ENCODE results near the gene ETV1.

The ETV1 gene

GRCh38 chr7:13874783-13875182 is 114.7 kb downstream of the ETV1 start:
- no peak for DNase-seq

- DNase-seq: no peak
Observed at GRCh38 chr7:13872709-13873108, 116.8 kb downstream of the ETV1 start.

DNA sequence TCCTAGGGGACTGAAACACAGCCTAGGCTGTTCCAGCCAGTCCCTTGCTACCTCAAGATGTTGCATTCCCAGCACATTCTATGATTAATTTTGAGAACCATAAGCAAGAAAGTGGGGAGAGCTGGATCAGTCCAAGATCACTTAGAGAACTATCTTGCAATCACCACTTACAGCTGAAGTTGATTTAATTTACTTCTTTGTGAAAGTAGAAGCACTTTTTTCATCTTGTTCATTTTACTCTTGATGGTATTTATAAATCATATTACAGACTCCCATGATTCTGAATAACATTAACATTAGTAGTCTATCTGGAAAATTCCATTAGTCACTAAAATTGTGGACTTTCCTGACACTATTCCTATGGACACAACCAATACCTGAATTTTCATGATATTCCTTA is 118.5 kb downstream of the ETV1 start:
- DNase-seq: no peak

- DNase-seq: no peak
Observed at GRCh38 chr7:13860734-13861133, 128.7 kb downstream of the ETV1 start.

DNA sequence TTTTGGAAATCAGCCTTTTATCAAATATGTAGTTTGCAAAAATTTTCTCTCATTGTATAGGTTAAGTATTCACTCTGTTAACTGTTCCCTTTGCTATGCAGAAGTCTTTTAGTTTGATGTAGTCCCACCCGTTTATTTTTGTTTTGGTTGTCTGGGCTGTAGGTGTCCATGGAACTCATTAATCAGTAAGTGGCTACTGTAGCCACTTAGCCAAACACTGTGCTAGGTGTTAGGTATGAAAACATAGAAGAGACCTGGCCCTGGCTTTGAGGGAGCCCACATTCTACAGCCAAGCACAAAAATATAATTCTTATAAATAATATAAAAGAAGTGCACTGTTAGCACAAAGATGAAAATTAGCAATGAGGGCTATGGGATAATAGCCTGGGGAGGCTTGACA is 133.5 kb downstream of the ETV1 start:
- no peak for DNase-seq

DNA sequence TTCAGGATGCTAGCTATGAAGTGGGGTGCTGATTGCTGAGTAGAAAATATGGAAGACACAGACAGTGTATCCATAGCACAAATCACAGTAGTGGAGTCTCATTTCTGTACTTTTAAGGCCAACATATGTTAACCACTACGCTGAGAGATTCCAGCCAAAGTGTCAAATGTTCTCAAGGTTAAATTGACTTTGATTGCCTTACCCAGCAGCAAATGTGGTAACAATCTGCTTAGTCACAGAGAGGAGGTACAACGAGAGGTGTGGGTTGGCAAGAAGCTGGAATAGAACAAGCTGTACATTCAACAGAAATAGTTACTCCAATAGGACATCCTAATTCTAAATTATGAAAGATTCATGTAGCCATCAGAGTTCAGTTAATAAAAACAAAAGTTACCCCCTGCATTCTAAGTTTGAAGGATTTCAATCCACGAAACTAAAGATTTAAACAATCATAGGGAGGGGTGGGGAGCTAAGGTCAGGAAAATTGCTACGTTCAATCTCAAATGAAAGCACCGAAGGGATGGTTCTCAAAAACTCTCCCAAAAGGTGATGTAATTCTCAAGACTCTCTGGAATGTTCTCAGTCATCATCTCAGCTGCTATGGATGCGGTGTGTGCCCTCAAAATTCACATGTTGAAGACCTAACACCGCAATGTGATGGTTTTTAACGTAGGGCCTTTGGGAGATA is 137.0 kb downstream of the ETV1 start:
- DNase-seq: no peak

GRCh38 chr7:13851736-13852135 is 137.7 kb downstream of the ETV1 start:
- DNase-seq: peak; percentile 2

GRCh38 chr7:13850185-13850752 is 139.2 kb downstream of the ETV1 start:
- DNase-seq: peak; percentile 72

- no peak for DNase-seq
Observed at GRCh38 chr7:13849163-13849892, 140.1 kb downstream of the ETV1 start.

DNA sequence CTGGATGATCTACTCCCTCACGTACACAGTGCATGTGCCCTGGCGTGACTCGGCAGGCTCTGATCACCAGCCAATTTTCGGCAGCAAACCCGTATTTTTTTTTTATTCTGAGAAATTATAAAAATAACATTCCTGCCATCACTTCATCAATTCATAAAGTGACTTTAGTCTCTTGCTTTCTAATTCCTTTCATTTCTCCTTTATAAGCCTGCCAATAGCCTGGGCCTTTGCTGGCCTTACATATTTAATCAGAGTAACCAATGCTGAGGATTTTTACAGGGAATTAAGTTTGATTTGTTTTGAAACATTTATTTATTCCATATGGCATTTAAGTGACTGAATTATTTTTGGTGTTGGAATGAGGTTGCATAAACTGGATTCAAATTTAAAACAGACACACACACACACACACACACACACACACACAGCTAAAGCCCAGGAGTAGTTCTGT is 140.8 kb downstream of the ETV1 start:
- no peak for DNase-seq

GRCh38 chr7:13846386-13846785 is 143.1 kb downstream of the ETV1 start:
- DNase-seq: no peak

DNA sequence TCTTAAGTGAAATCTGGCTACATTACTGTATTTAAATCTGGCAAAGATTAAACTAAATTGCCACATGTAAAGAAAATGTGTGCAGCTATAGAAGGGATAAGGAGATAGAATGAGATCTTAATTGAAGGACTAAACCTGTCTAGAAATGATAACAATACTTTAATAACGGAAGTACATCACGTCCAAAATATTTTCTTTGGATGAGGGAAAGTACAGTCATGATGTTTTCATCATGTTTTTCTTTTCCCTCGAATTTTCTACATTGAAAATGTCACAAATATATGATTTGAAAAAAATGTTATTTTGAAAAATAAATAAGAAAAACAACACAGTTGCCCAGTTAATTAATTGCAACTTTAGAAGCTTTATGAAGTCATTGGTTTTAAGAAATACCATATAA is 143.9 kb downstream of the ETV1 start:
- DNase-seq: no peak

- no peak for DNase-seq
Observed at GRCh38 chr7:13844954-13845353, 144.5 kb downstream of the ETV1 start.

GRCh38 chr7:13841284-13841683 is 148.2 kb downstream of the ETV1 start:
- DNase-seq: no peak
